ENCODE data around the gene SLC15A1. TPM values are rescaled to one million over a fixed set of nuclear protein-coding genes. Genes with fewer than 3 reads are reported as not detected.

SLC15A1 gene
- polyA plus RNA-seq, 1 donor = 16.8 TPM

- peak; percentile 81 for DNase-seq
Observed at GRCh38 chr13:98697791-98698190, 54.7 kb downstream of the SLC15A1 start.

DNA sequence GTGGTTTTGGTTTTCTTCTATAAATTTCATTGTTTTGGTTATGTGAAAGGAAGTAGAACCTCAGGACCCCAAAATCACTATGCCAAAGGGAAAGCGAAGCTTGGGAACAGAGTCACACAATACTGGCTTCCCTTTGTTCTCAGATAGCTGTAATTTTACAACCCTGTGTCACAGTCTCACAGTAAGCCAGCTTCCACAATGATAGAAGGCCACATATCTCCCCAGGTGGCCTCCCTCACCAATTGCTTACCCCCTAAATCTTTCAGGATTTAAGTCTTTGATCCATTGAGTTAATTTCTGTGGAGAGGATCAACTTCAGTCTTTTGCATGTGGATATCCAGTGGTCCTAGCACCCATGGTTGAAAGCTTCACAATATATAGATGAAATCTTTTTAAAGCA, 58.7 kb downstream of the SLC15A1 start:
- no peak for DNase-seq

GRCh38 chr13:98691360-98691759, 61.1 kb downstream of the SLC15A1 start:
- DNase-seq = no peak

DNA sequence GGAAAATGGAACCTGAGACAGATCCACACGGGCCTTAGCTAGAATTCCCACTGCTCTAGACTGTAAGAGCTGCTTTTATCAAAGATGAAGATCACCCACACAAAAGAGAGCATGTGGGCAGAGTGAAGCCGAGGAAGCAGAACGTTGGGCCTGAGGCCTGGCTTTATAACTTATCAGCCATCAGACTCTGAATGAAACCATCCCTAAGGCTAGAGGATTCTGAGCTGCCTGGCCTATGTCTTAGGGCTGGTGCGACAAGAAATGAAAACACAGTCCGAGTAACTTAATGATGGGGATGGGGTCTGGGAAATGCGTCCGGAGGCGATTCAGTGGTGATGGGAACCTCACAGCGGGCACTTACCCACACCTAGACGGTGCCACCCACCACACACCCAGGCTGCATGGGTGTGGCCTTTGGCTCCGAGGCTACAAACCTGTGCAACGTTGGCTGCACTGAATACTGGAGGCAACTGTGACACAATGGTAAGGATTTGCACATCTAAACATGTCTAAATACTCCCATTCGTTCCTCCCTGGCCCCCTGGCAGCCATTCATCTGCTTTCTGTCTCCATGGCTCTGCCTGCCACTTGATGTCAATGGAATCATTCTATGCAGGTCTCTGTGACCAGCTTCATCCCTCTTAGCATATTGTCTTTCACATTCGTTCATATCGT, 62.0 kb downstream of the SLC15A1 start:
- no peak for DNase-seq

DNA sequence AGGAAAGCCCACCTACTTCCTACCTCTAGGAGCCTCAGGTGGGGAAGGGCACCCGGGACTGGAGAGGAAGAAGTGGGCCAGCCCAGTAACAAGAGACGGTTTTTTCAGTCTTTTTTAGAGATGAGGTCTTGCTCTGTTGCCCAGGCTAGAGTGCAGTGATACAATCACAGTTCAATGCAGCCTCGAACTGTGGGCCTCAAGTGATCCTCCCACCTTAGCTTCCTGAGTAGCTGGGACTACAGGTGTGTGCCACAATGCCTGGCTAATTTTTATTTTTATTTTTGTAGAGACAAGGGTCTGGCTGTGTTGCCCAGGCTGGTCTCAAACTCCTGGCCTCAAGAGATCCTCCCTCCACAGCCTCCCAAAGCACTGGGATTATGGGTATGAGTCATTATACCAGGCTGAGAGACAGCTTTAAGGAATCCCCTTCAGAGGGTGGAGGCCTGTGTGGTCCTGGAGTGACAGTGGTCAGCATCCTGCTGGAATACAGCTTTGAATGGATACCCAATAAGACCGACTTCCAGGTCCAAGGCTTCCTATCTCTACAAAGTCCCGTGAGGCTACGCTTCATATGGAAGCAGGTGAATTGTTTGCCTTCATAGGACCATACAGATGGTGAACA, 63.0 kb downstream of the SLC15A1 start:
- DNase-seq = no peak

DNA sequence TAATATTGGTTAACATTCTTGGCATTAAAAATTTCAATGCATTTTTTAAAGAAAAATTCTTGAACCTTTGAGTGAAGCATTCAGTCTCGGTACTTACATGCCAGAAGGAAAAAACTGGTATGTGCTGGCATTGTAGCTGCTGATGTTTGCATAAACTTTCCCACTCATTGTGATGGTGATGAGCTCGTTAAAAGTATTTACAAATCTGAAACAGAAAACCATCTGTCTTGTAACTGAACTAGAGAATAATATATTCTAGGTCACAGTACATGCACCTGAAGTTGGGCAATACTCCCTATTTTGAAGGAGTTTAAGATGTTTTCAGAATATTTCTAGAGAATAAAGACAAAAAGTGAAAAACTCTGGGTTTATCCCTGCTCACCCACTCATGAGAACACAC, 64.1 kb downstream of the SLC15A1 start:
- no peak for DNase-seq

DNA sequence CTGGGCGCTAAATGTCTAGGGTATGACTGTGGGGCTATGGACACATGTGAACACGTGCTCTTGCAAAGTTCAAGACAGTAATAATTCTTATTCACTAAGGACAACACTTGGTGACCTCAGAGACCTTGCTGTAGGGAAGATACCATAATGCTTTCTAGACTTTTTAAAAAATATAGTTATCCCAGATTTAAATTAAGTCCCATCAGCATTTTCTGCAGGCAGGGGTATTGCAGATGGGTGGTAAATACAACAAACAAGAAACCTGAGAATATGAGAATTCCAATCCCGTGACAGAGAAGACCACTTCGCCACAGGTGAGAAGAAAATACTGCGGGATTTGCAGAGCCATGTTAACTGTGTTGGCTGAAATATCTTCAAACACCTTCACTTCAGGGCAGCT, 65.2 kb downstream of the SLC15A1 start:
- DNase-seq = no peak

DNA sequence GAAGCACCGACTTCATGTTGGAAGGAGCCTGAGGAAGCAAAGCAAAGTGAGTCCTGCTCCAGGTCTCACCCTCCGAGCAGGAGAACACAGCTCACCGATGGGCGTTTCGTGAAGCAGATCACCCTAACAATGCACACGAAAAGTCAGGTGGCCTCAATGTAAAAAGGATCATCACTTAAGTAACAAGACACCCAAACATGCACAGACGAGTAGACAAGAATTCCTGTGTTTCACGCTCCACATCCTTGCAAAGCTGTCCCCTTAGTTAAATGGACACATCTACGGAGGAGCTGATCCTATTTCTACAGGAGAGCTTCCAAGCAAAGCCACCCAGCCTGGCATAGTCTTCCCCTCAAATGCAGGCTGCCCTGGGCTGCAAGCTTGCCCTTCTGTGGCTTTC, 66.2 kb downstream of the SLC15A1 start:
- peak; percentile 71 for DNase-seq

- no peak for DNase-seq
Observed at GRCh38 chr13:98685146-98685545, 67.3 kb downstream of the SLC15A1 start.

- no peak for DNase-seq
Observed at GRCh38 chr13:98681049-98681448, 71.4 kb downstream of the SLC15A1 start.

DNA sequence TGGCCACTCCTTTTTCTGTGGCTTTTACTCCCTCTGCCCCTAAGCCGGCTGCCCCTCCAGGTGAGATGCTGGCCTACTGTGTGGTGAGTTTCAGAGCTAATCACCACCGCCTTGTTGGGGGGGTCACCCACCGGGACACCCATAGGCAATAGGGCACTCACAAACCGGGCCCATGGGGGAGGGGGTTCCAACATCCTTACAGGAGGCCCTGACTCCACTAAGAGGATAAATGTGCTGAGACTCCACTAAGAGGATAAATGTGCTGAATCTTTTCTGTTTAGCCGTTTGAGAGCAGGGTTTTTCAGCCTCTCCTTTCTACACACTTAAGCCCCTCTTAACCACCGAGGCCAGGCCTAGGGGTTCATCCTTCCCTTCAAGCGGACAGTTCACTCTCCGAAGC, 73.7 kb downstream of the SLC15A1 start:
- no peak for DNase-seq

DNA sequence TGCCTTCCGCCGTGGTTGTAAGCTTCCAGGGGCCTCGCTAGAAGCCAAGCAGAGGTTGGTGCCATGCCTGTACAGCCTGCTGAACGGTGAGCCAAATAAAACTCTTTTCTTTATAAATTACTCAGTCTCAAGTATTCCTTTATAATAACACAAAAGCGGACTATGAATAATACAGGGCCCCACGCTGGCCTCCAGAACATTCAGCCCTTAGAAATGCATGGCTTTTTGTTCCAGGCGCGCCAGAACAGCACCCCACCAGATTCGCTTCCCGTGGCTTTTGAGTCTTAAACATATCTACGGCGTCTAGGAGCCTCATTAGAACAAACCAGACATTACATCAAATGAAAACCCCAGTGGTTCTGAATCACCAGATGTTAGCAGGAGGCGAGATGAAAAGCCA, 75.1 kb downstream of the SLC15A1 start:
- DNase-seq = no peak

DNA sequence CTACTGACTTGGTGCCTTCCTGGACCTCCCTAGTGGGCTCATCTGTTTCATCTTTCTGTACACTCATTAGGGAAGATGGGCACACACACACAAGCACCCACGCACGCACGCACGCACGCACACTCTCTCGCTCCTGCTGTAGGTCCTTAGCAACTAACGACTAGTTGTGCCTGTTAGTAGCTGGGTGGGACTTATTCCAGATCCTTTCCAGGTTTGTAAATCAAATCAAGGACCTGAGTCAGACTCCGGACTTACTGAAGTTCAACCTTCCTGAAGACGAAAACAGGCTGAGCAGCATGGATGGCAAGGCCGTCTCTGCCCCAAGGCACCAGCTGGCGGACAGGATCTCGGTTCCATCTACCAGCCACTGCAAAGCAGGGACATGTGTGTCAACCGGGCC, 76.2 kb downstream of the SLC15A1 start:
- no peak for DNase-seq

DNA sequence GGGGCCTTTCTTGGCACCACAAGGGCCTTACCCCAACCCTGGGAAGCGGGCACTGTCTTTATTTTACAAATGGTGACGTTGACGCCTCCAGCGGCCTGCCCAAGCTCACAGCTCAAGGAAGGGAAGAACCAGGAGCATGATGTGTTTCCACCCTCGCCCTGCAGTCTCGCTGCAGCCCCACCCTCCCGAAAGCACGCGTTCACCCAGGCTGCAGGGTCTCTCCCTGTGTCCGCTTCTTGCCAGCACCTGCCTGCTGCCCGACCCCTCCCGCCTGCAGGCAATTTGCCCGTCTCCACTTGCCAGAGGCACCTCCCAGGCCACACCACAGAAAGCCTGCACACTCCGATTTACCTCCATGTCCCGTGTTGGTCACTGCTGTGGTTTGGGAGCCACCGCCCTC, 76.6 kb downstream of the SLC15A1 start:
- no peak for DNase-seq

DNA sequence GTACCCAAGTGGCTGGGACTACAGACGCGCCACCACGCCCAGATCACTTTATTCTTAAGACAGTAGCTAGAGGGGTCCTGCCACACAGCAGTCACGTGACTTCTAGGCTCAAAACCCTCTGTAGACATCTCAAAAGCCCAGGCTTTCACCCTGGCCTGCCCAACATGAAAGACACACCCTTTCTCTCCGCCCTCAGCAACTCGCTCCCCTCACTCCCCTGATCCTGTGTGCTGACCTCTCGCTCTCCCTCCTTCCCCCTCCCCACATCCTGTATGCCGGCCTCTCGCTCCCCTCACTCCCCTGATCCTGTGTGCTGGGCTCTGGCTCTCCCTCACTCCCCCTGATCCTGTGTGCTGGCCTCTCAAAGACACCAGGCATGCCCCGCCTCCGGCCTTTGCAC, 77.4 kb downstream of the SLC15A1 start:
- DNase-seq = no peak

DNA sequence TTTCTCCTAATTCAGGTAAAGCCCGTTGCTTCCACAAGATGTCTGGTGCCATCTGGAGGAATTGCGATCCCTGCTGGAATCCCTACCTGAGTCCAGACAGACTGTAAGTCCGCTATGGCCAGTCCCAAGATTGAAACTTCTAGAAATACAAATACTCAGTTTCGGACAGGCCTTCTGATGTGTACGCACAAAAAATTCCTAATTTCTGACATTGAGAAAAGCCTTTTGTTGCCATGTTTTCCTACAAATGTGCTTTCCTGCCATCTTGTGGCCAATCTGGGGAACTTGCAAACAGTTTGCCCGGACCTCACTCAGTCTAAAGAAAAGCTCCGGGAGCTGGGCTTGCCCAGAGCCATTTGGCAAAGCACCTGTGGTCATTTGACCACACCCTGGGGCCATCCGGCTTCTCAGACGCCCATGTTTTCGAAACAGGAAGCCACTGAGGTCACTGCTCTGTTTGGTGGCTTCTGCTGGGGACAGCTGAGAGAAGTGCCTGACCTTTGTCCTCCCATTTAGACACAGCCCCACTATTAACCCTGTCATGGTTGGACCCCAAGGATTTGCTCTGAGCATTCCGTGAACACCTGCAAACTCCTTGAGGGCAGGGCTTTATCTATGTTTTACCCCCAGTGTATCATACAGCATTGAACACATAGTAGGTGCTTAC, 79.4 kb downstream of the SLC15A1 start:
- DNase-seq = peak; percentile 77

- DNase-seq = no peak
Observed at GRCh38 chr13:98668155-98668554, 84.3 kb downstream of the SLC15A1 start.

DNA sequence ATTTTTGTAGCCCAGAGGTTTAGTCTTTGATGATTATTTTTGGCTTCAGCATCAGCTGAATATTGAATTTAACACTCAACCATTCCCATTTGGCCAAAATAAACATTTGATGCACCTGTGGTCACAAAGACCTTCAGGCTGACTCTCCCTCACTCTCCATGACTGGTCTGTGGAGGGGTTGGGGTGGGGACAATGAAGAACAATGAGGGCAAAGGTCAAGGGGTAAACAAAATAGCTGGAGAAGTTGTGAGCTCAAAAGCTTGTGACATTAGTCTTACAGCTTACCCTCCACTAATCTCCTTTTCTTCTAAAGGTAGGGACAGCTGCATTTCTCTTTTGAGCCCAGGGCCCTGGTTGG, 86.9 kb downstream of the SLC15A1 start:
- DNase-seq = no peak

DNA sequence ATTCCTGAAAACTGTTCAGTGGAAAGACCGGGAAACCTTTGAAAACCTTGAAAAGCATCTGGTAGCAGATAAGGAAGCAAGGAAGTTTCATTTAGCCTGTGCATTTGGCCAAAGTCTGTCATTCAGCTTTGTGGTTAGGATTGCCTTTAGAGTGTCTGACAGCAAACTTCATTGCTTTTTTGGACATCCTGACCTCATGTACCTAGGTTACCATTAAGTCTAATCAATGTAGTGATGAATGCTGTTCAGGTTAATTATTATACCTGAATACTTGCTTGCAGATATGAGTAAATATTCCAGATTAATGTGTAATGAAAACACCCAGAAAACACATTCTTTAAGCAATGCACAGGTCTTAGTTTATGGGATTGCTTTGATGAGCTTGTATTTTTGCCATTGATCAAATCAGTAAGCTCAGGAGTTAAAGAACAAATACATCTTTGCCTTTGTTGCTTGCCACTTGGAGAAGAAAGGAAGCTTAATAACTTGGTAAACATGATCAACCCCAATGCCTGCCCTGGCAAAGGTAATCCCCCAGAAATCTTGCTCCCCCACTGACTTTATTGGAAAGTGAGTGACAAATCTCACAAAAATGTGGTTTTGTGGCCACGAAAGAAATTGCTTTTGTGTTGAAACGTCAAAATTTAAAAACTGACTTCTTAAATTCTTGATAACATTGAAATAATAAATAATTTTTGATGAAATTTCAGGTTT, 87.4 kb downstream of the SLC15A1 start:
- DNase-seq = no peak

- no peak for DNase-seq
Observed at GRCh38 chr13:98664510-98664909, 88.0 kb downstream of the SLC15A1 start.

GRCh38 chr13:98664047-98664446, 88.4 kb downstream of the SLC15A1 start:
- DNase-seq = no peak

- DNase-seq = no peak
Observed at GRCh38 chr13:98658131-98658530, 94.3 kb downstream of the SLC15A1 start.

- no peak for DNase-seq
Observed at GRCh38 chr13:98657506-98658085, 94.9 kb downstream of the SLC15A1 start.

All from left kidney (tissue), 2 donors.